ENCODE measurements around the gene RAB39A.
"Not testable (repeated sequence)": the region's sequence is repeated elsewhere in the genome, so short reads cannot be mapped to it uniquely, and the experiment has no call there.

The RAB39A gene

DNA sequence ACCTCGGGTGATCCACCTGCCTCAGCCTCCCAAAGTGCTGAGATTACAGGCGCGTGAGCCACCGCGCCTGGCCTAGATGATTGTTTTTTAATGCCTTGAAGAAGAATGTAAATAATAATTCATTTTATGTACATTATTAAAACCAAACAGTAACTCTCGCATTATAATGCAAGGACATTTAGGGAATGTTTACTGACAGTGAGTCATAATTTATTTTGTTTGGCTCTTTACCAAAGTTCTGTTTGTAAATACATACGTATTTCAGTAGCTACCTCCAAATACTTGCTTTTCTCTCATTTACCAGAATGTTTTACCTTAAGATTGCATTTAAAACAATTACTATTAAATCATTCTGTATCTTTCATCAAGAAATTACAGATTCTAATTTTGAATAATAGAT lies 3.0 kb downstream of the RAB39A start:
- TF ChIP-seq, protein P1, sequence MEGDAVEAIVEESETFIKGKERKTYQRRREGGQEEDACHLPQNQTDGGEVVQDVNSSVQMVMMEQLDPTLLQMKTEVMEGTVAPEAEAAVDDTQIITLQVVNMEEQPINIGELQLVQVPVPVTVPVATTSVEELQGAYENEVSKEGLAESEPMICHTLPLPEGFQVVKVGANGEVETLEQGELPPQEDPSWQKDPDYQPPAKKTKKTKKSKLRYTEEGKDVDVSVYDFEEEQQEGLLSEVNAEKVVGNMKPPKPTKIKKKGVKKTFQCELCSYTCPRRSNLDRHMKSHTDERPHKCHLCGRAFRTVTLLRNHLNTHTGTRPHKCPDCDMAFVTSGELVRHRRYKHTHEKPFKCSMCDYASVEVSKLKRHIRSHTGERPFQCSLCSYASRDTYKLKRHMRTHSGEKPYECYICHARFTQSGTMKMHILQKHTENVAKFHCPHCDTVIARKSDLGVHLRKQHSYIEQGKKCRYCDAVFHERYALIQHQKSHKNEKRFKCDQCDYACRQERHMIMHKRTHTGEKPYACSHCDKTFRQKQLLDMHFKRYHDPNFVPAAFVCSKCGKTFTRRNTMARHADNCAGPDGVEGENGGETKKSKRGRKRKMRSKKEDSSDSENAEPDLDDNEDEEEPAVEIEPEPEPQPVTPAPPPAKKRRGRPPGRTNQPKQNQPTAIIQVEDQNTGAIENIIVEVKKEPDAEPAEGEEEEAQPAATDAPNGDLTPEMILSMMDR (IDR thresholded peaks at IDR 0.05; ENCODE audit: low read depth, low read length, missing control alignments), result no peak
- DNase-seq (ENCODE audit: extremely low read depth, low read depth), result no peak
- no peak overlapping the region for H3K4me3 ChIP-seq (replicated peaks; ENCODE audit: low read depth, low read length)

DNA sequence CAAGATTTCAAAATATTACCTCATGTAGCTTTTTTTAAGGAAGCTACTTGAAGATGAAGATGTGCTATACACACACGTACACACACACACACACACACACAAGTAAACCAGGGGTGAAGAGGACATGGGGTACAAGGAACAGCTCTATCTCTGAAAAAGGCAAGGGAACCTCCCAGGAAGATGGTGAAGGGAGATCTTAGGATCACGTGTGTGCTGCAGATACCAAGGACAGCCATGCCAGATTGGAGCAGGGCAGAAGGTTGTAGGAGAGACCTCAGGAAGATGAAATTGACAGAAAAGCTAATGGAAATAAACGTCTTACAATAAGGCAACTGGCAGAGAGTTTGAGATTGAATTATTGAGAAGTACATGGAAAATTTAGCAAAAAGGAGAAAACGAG lies 19.7 kb downstream of the RAB39A start:
- H3K4me3 ChIP-seq (replicated peaks; ENCODE audit: low read depth, low read length), result no peak overlapping the region

DNA sequence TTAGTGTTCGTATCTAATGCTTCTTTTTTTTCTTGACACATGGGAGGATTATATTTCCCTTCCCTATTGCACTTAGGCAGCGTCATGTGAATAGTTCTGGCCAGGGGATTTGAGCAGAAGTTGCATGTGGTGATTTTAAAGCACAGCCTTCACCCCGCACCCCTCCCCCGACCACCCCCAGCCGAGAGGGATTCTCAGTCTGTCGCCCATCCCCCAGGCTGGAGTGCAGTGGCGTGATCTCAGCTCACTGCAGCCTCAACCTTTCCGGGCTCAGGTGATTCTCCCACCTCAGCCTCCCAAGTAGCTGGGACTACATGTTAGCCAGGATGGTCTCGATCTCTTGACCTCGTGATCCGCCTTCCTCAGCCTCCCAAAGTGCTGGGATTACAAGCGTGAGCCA lies 20.1 kb downstream of the RAB39A start:
- not testable (repeated sequence) for DNase-seq (ENCODE audit: extremely low read depth, low read depth); H3K4me3 ChIP-seq (replicated peaks; ENCODE audit: low read depth, low read length)

More for the DNA sequence above, 19.7 kb downstream of the RAB39A start:
- no peak for DNase-seq (ENCODE audit: extremely low read depth, low read depth)
- TF ChIP-seq, protein P1 (IDR thresholded peaks at IDR 0.05; ENCODE audit: low read depth, low read length, missing control alignments), result no peak

DNA sequence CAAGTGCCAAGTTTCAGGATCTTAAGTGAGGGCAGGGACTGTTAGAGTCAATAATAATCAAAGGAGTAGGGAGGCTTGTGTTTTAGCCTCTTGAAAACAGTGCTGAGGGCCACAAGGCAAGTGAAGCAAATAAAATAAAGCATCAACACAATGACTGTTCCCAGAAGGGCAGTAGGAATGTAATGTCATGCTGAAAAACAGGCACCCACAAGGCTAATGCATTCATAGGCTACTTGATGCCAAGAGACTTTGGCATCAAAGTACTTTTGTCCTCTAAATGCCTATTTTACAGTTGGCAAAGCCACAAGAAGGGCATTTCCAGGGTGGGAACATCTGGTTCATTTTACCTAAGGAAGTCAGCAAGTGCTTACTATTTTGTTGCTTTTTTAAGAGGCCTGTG lies 22.9 kb downstream of the RAB39A start:
- DNase-seq (ENCODE audit: extremely low read depth, low read depth), result no peak
- H3K4me3 ChIP-seq (replicated peaks; ENCODE audit: low read depth, low read length), result no peak overlapping the region
- TF ChIP-seq, protein P1 (IDR thresholded peaks at IDR 0.05; ENCODE audit: low read depth, low read length, missing control alignments), result no peak

DNA sequence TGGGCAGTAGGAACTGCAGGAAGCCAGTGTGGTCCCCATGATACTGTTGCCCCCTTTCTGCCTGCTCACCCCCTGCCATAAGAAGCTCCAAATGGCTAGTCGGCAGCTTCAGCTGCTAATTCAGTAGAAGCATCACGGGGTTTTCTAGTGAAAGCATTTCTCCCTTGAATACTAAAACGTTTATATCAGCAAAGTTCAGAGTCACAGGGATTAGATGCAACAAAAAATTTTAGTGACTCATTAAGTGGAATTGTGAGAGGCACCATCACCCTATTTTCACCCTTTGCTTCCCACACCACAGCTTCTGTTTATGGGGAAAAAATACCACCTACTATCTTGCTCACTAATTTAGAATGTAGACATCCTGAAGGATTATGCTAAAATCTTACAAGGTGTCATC lies 25.2 kb downstream of the RAB39A start:
- no peak for DNase-seq (ENCODE audit: extremely low read depth, low read depth)
- H3K4me3 ChIP-seq (replicated peaks; ENCODE audit: low read depth, low read length), result no peak overlapping the region
- TF ChIP-seq, protein P1 (IDR thresholded peaks at IDR 0.05; ENCODE audit: low read depth, low read length, missing control alignments), result no peak

DNA sequence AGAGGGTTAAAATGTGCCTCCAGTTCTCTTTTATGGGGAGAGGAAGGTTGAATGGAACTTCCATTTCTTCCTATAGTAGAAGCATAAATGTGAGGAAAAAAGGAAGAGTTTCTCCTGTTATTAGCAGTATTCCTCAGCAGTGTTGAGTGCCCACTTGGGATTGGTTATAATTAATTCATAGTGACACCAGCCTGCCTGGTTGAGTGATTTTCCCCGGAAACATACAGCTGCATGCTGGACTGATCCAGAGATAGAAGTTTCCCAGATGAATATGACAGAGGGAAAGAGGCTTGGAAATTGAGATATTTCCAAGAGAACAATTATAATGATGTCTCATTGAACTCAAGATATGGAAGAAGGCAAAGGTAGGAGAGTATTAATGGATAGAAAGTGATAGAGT lies 28.3 kb downstream of the RAB39A start:
- DNase-seq (ENCODE audit: extremely low read depth, low read depth), result no peak
- no peak overlapping the region for H3K4me3 ChIP-seq (replicated peaks; ENCODE audit: low read depth, low read length)
- TF ChIP-seq, protein P1 (IDR thresholded peaks at IDR 0.05; ENCODE audit: low read depth, low read length, missing control alignments), result no peak

DNA sequence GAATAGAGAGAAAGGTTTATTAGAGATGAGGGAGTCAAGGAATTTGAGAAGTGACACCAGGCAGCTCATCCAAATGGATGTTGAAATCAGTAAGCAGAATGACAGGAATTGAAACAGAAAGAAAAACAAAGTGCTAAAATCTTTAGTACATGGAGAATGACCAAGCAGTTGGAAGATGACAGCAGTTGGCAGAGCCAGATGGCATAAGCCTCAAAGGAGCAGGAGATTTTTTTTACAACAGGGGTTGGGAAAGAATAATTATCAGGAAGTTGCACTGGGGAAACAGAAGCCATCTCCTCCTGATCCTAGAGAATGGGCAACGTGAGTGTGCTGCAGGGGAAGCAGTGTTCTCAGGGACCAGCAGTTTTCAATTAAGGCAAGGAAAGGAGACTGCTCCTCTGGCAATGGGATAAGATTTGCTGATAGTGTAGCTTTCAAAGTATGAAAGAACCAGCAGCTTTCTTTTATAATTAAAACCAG lies 28.9 kb downstream of the RAB39A start:
- TF ChIP-seq, protein P1 (IDR thresholded peaks at IDR 0.05; ENCODE audit: low read depth, low read length, missing control alignments), result no peak
- peak; percentile 53 for DNase-seq (ENCODE audit: extremely low read depth, low read depth)
- no peak overlapping the region for H3K4me3 ChIP-seq (replicated peaks; ENCODE audit: low read depth, low read length)

Data from HFF-Myc (cell line).